Liver (tissue), 3 donors: Measurements from ENCODE around the gene SKAP2.

Experiments used
- FOXA1 ChIP-seq: IDR thresholded peaks from 2 replicates; pipeline ENCODE4 v1.6.1; 2016; ENCODE audit warnings: antibody characterized with exemption
- GABPA ChIP-seq, 2 donors: IDR thresholded peaks in 1 of 2; conservative IDR thresholded peaks in 1 of 2; 2 replicates each; pipeline ENCODE4 v1.6.1; 2016; ENCODE audit warnings: antibody characterized with exemption in 2 of 2, mild to moderate bottlenecking in 1 of 2, moderate library complexity in 1 of 2
- HNF4A ChIP-seq, 2 donors: conservative IDR thresholded peaks; 2 replicates each; pipeline ENCODE4 v1.6.1; 2016; ENCODE audit warnings: antibody characterized with exemption in 2 of 2, mild to moderate bottlenecking in 2 of 2
- JUND ChIP-seq, 2 donors: IDR thresholded peaks; 2 replicates each; pipeline ENCODE4 v1.6.1; 2016; ENCODE audit warnings: antibody characterized with exemption in 2 of 2
- RAD21 ChIP-seq, 2 donors: IDR thresholded peaks; 2 replicates each; pipeline ENCODE4 v1.6.1; 2016; ENCODE audit warnings: antibody characterized with exemption in 2 of 2, mild to moderate bottlenecking in 2 of 2
- RXRA ChIP-seq, 2 donors: IDR thresholded peaks; 2 replicates each; pipeline ENCODE4 v1.6.1; 2017 to 2018; ENCODE audit warnings: antibody characterized with exemption in 2 of 2, mild to moderate bottlenecking in 1 of 2
- YY1 ChIP-seq: IDR thresholded peaks from 2 replicates; pipeline ENCODE4 v1.6.1; 2016; ENCODE audit warnings: antibody characterized with exemption, mild to moderate bottlenecking
- TF ChIP-seq, protein P1 (sequence below): fragments of 150-350 bp; IDR thresholded peaks from 2 replicates; pipeline ENCODE4 v1.5.1; 2017; ENCODE audit warnings: improper control_type of control experiment, low read depth, low read length; ENCODE audit not compliant: missing input control
- TF ChIP-seq, protein P2 (sequence below): IDR thresholded peaks from 2 replicates; pipeline ENCODE4 v1.6.1; 2016; ENCODE audit warnings: antibody characterized with exemption
- TF ChIP-seq, protein P3 (sequence below): IDR thresholded peaks from 2 replicates; pipeline ENCODE4 v1.6.1; 2016; ENCODE audit warnings: antibody characterized with exemption, mild to moderate bottlenecking
- TF ChIP-seq, protein P4 (sequence below): IDR thresholded peaks from 2 replicates; pipeline ENCODE4 v1.6.1; 2016; ENCODE audit warnings: antibody characterized with exemption
- donor health status: healthy.
- donor health status: healthy.

DNA sequence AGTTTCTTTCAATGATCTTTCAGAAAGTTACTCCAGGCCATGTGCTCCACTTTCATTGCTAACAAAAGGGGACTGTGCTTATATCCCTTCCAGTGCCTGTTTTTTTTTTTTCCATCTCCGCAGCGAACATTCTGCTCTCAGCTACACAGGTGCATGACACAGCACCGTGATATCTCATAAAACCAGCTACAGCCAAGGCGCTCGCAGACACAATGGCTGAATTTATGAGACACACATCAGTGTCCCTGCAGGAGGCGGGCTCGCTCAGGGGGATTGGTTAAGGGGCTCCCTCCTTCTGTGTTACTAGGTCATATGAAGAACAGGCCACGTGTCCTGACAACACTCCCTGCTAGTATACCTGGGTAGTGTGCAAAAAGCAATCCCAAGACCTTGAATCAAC, 245.5 kb downstream of the SKAP2 start:
- TF ChIP-seq, protein P1, sequence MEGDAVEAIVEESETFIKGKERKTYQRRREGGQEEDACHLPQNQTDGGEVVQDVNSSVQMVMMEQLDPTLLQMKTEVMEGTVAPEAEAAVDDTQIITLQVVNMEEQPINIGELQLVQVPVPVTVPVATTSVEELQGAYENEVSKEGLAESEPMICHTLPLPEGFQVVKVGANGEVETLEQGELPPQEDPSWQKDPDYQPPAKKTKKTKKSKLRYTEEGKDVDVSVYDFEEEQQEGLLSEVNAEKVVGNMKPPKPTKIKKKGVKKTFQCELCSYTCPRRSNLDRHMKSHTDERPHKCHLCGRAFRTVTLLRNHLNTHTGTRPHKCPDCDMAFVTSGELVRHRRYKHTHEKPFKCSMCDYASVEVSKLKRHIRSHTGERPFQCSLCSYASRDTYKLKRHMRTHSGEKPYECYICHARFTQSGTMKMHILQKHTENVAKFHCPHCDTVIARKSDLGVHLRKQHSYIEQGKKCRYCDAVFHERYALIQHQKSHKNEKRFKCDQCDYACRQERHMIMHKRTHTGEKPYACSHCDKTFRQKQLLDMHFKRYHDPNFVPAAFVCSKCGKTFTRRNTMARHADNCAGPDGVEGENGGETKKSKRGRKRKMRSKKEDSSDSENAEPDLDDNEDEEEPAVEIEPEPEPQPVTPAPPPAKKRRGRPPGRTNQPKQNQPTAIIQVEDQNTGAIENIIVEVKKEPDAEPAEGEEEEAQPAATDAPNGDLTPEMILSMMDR = no peak
- TF ChIP-seq, protein P2, sequence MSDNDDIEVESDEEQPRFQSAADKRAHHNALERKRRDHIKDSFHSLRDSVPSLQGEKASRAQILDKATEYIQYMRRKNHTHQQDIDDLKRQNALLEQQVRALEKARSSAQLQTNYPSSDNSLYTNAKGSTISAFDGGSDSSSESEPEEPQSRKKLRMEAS = no peak
- TF ChIP-seq YY1 (no peak), RXRA (IDR thresholded peaks at IDR 0.05) (no peak), JUND (IDR thresholded peaks at IDR 0.05) (no peak), HNF4A (conservative IDR thresholded peaks at IDR 0.05) (no peak), FOXA1 (no peak), RAD21 (IDR thresholded peaks at IDR 0.05) (no peak), GABPA (IDR thresholded peaks at IDR 0.05 in 1 of 2, conservative IDR thresholded peaks at IDR 0.05 in 1 of 2) (no peak)
- TF ChIP-seq, protein P3, sequence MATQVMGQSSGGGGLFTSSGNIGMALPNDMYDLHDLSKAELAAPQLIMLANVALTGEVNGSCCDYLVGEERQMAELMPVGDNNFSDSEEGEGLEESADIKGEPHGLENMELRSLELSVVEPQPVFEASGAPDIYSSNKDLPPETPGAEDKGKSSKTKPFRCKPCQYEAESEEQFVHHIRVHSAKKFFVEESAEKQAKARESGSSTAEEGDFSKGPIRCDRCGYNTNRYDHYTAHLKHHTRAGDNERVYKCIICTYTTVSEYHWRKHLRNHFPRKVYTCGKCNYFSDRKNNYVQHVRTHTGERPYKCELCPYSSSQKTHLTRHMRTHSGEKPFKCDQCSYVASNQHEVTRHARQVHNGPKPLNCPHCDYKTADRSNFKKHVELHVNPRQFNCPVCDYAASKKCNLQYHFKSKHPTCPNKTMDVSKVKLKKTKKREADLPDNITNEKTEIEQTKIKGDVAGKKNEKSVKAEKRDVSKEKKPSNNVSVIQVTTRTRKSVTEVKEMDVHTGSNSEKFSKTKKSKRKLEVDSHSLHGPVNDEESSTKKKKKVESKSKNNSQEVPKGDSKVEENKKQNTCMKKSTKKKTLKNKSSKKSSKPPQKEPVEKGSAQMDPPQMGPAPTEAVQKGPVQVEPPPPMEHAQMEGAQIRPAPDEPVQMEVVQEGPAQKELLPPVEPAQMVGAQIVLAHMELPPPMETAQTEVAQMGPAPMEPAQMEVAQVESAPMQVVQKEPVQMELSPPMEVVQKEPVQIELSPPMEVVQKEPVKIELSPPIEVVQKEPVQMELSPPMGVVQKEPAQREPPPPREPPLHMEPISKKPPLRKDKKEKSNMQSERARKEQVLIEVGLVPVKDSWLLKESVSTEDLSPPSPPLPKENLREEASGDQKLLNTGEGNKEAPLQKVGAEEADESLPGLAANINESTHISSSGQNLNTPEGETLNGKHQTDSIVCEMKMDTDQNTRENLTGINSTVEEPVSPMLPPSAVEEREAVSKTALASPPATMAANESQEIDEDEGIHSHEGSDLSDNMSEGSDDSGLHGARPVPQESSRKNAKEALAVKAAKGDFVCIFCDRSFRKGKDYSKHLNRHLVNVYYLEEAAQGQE = no peak
- TF ChIP-seq, protein P4, sequence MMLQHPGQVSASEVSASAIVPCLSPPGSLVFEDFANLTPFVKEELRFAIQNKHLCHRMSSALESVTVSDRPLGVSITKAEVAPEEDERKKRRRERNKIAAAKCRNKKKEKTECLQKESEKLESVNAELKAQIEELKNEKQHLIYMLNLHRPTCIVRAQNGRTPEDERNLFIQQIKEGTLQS = no peak
